NCI-H510A treated with DMSO at 0.1 percent for 48 hours (cell line): ENCODE measurements around the gene AHCTF1.
"Not testable (repeated sequence)": the region's sequence is repeated elsewhere in the genome, so short reads cannot be mapped to it uniquely, and the experiment has no call there.

Experiments used
- DNase-seq: peaks from one replicate; lab custom pipeline; 2025; lab: John Stamatoyannopoulos, UW

Gene AHCTF1

GRCh38 chr1:246836209-246836966 lies 95.4 kb downstream of the AHCTF1 start:
- no peak for DNase-seq

- no peak for DNase-seq
Observed at GRCh38 chr1:246831543-246831942, 100.2 kb downstream of the AHCTF1 start.

- DNase-seq: no peak
Observed at GRCh38 chr1:246828818-246829217, 102.9 kb downstream of the AHCTF1 start.

GRCh38 chr1:246827396-246827795 lies 104.4 kb downstream of the AHCTF1 start:
- DNase-seq: peak; percentile 75

- no peak for DNase-seq
Observed at GRCh38 chr1:246825557-246826175, 106.1 kb downstream of the AHCTF1 start.

- no peak for DNase-seq
Observed at GRCh38 chr1:246824541-246824940, 107.2 kb downstream of the AHCTF1 start.

- not testable (repeated sequence) for DNase-seq
Observed at GRCh38 chr1:246822154-246822553, 109.6 kb downstream of the AHCTF1 start.

- DNase-seq: no peak
Observed at GRCh38 chr1:246820666-246821065, 111.1 kb downstream of the AHCTF1 start.

- not testable (repeated sequence) for DNase-seq
Observed at GRCh38 chr1:246817778-246818177, 114.0 kb downstream of the AHCTF1 start.

- no peak for DNase-seq
Observed at GRCh38 chr1:246815693-246816270, 116.0 kb downstream of the AHCTF1 start.

- DNase-seq: no peak
Observed at GRCh38 chr1:246814890-246815289, 116.9 kb downstream of the AHCTF1 start.

- not testable (repeated sequence) for DNase-seq
Observed at GRCh38 chr1:246813325-246813724, 118.4 kb downstream of the AHCTF1 start.

GRCh38 chr1:246811985-246812384 lies 119.8 kb downstream of the AHCTF1 start:
- no peak for DNase-seq

GRCh38 chr1:246809473-246809872 lies 122.3 kb downstream of the AHCTF1 start:
- DNase-seq: no peak

GRCh38 chr1:246805135-246805716 lies 126.5 kb downstream of the AHCTF1 start:
- DNase-seq: peak; percentile 41

- no peak for DNase-seq
Observed at GRCh38 chr1:246803883-246804282, 127.9 kb downstream of the AHCTF1 start.

GRCh38 chr1:246803373-246803772 lies 128.4 kb downstream of the AHCTF1 start:
- no peak for DNase-seq

GRCh38 chr1:246801241-246802020 lies 130.3 kb downstream of the AHCTF1 start:
- no peak for DNase-seq

- no peak for DNase-seq
Observed at GRCh38 chr1:246800756-246801155, 131.0 kb downstream of the AHCTF1 start.

- no peak for DNase-seq
Observed at GRCh38 chr1:246800356-246800755, 131.4 kb downstream of the AHCTF1 start.

- no peak for DNase-seq
Observed at GRCh38 chr1:246798606-246799496, 132.9 kb downstream of the AHCTF1 start.
